GM19467 (cell line): ENCODE measurements around the gene TKT.

Experiments
- ATAC-seq: cut with Tn5 transposase; IDR thresholded peaks from one replicate; pipeline ENCODE4 v1.9.1; 2021; ENCODE audit warnings: mild to moderate bottlenecking, moderate library complexity; ENCODE audit not compliant: unreplicated experiment

Gene TKT

DNA sequence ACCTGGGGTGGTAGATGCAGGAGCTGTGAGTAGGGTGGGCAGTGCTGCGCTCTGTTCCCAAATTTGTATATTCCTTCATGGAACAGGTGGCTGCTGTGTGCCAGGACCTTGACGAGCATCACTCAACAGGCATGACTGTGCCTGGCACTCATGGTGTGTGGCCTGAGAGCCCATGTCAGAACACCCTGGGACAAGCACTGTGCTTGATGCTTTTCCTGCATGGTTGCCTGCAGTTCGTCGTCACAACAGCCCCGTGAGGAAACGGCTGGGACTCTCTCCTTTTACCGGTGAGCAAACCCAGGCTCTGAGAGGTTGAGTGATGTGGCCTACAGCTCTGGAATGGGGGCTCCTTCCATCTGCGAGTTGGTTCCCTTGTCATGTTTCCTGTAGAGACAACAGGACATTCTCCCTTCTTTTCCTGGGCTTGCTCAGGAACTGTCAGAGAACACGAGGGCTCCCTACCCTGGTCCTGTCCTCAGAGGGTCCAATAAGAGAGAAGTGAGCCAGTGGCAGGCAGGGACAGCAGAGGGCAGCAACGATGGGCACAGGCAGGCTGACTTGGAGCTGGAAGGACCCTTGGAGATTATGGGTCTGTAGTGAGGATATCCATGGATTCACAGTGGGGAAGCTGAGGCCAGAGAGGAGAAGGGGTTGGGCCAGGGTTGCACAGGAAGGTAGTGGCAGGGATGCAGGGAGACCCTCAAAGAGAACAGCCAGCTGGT lies 57.4 kb downstream of the TKT start:
- no peak for ATAC-seq

DNA sequence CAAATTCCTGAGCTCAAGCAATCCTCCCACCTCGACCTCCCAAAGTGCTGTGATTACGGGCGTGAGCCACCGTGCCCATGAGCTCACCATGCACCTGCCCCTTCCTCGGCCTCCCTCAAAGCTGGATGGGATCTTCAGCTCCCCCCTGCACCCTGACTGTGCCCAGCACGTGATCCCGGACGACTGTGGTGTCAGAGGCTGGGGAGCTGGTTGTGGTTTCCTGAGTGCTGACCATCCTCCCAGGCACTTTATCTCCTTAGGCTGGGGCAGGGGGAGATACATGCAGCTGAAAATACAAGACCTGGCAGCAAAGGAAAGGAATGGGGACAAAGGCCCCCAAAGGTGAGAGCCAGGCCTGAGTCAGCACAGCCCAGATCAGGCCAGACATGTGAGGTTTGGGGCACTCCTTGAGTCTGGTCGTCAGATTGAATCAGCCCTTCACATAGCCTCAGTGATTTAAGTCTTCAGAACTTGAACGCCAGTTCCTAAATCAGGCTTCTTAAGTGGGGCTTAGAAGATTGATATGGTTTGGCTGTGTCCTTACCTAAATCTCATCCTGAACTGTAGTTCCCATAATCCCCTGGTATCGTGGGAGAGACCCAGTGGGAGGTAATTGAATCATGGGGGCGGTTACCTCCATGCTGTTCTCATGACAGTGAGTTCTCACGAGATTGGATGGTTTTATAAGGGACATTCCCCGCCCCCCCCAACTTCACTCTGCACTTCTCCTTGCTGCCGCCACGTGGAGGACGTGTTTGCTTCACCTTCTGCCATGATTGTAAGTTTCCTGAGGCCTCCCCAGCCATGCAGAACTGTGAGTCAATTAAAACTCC lies 59.0 kb downstream of the TKT start:
- ATAC-seq: no peak

DNA sequence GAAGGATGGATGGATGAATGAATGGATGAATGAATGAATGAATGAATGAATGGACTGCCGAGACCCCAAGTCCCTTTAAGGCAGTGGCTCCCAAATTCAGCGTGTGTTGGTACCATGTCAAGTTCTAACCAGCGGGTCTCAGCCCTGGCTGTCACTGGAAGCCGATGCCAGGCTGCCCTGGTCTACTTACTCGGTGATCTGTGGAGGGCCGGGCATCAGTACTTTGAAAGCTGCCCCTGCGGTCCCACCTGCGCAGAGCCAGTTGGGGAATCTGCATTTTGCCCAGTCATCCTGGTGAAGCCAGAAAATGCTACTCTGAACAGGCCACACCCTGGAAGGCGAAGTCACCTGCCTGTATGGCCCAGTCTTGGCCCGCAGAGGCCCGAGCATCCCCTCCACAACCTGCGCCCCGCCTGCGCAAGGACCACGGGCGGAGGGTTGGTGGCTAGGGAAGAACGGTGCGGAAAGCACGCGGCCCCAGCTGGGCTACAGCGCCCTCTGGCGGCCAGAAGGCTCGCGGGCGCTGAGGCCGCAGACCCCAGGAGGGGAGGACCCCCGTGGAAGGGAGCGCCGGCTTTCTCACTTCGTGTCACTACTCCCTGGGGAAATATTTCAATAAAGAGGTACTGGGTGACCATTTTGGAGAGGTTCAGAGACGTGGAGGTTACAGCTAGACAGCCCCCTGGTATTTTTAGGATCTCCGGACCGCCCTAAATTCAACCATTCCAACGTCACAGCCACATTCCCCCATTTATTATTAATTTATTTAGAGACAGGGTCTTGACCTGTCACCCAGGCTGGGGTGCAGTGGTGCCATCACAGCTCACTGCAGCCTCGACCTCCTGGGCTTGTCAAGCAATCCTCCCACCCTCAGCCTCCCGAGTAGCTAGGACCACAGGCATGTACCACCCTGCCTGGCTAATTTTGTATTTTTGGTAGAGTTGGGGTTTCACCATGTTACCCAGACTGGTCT lies 59.9 kb downstream of the TKT start:
- ATAC-seq: no peak

DNA sequence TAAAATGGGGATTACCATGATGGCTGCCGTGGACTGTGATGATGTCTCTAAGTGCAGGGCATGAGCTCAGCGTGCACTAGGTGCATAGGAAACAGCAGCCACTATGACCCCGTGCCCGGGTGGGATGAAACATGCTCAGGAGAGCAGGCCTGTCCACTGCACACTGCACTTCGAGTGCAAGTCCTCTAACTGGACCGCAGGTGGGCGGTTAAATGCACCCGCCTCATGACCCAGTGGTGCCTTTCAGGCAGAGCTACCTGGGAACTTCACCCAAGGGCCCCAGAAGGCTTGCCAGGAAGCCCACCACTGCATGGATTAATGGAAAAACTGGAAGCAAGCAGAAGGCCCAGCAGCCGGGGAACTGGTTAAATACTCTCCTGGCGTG lies 60.8 kb downstream of the TKT start:
- no peak for ATAC-seq

DNA sequence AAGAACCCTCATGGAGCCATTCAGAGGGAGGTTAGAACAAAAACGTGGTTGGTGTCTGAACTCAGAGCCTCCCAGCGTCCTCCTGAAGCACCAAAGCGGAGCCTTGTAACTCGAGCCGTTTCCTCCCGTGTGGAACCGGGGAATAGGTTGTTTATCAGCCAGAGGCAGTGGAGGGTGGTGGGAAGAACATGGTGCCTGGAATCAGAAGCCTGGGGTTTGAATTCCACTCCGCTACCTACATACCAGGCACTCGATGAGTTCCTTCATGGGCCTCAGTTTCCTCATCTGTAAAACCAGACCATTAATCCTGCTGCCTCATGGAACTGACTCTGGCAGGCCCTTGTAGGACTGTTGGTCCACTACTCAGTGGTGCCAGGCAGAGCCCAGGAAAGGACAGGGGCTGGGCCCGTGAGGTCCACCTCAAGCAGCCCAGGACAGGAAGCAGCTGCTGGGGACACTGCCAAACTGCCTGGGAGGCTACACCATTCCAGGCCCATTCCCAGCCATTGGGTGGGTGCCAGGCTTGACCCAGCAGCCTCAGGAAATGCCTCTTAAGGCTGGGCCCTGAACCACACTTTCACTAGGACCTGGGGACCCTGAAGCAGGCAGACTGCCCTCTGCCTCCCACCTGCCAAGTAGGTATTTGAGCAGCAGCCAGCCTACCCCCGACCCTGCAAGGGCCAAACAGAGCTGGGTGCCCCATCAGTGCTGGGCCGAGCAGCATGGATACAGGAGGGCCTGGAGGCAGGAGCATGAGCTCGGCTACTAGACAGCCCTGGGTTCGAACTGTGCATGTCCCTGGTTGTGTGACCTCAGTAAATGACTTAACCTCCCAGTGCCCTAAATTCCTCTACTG lies 61.4 kb downstream of the TKT start:
- no peak for ATAC-seq

DNA sequence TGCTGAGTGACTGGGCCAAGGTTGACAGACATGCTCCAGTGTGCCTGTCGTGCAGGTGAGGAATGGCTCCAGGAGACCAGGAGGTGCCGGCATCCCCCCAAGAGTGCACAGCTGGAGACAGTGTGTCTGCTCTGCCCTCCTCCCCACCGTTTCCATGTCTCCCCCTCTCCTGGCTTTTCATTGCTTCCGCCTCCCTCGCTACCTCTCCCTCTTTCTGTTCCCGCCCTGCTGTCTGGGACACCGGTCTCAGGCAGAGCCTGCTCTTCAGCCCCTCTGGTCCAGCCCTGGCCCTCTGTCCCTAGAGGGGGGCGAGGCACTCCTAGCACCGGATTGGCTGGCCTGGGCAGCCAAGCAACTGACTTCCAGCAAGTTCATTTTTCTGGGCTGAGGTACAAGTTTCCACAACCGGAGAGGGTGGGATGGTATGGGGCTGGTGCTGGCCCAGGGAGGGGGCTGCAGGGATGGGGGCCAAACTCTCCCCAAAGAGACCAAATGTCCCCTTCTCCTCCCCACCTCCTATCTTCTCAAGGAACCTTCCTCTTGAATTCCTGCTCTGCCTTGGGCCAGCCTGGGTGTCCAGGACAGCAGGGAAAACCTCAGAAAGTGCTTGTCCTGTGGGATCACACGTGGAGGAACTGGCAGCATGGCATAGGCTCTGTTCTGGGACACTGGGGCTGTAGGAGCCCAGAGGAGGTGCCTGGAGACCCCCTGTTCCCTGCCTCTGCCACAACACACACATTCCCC lies 62.2 kb downstream of the TKT start:
- no peak for ATAC-seq

DNA sequence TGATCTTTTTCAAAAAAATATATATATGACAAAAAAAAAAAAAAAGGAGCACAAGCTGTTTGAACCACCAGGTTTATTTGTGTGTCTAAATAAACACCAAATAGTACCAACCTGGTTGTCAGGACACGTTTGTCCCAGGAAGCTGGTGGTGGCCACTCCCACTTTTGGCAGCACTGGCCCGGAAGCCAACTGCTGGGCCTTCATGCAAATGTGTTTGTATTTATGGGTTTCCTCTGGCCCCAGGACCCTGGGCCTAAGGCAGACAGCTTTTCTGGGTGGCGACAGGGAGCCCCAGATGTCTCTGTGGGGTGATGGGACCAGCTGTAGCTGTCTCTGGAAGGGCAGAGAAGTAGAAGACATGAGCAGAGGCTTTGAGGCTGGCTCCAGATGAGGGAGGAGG lies 63.2 kb downstream of the TKT start:
- ATAC-seq: peak; percentile 37

DNA sequence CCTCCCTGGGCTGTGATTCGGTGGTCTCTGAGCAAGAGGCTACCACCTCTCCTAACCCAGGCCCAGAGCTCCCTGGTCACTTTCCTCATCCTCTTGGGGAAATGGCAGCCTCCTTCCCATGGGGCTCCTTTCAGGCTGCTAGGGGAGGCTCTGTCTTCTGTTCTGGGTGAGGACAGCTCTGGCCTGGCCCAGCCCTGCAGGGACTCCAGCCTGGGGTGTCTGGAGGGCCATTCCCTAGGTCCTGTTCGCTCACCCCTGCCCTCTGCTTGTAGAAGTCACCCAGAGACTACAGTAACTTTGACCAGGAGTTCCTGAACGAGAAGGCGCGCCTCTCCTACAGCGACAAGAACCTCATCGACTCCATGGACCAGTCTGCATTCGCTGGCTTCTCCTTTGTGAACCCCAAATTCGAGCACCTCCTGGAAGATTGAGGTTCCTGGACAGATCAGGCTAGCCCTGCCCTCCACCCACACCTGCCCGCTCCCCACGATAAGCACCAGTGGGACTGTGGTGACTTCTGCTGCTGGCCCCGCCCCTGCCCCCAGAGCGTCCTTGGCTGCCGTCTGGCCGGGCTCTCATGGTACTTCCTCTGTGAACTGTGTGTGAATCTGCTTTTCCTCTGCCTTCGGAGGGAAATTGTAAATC lies 63.9 kb downstream of the TKT start:
- no peak for ATAC-seq

DNA sequence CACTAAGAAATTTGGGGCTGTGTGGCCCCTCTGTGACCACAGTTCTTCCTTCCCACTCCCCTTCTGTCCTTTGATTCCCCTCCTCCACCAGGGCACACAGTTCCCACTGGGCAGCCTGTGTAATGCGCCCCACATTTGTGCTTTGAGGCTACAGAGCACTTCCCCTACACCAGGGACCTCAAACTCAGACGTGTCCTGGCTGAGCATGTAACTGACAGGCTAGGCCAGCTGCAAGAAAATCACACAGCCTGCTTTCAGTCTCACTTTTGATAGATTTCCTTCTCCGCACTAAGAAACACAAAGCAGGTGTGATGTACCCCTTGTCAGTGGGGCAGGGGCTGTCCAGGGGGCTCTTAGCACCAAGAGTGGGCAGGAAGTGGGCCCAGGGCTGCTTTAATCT lies 65.2 kb downstream of the TKT start:
- ATAC-seq: no peak

DNA sequence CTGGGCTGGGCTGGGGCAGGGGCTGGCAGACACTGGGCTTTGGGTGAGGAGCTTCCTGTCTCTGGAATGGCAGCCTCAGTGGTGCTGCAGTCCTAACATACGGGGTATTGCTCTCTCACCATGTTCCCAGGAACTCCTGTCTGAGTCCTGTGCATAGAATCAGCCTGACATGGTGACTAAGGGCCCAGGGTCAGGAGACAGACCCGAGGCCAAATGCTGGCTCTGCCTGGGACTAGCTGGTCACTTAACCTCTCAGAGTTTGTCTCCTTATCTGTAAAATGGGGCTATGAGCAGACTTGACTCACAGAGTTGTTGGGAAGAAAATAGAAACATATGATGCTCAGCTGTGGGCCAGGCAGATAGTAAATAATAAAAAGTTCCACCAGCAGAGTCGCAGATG lies 66.5 kb downstream of the TKT start:
- ATAC-seq: no peak

DNA sequence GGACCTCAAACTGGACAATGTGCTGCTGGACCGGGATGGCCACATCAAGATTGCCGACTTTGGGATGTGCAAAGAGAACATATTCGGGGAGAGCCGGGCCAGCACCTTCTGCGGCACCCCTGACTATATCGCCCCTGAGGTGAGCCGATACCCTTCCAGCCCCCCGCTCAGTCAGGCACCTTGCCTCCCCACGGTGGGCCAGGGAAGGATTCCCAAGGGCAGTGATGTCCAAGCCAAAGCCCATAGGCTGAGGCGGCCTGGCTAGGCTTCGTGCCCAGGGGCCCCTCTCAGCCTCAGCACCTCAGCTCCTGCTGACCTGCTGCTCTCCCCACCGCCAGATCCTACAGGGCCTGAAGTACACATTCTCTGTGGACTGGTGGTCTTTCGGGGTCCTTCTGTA lies 67.1 kb downstream of the TKT start:
- no peak for ATAC-seq

DNA sequence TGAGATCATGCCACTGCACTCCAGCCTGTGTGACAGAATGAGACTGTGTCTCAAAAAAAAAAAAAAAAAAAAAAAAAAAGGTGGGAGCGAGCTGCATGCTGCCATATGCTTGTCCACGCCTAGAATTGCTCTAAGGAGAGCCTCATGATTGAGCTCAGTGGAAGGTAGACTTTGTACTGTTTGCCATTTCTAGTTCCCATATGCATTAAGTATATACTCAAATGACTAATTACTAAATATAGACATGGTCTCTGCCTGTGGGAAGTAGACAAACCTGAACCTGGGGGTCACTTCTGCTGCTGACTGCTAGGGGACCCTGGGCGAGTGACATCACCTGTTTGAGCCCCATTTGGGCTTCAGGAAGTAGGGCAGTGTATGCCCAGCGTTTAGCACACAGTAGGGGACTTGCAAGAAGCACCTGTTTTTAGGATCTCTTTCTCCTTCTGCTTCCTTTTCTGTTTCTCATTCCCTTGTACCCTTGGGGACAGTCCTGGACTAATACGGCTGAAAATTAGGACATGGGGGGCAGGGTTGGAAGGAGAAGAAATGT lies 67.6 kb downstream of the TKT start:
- ATAC-seq: no peak

DNA sequence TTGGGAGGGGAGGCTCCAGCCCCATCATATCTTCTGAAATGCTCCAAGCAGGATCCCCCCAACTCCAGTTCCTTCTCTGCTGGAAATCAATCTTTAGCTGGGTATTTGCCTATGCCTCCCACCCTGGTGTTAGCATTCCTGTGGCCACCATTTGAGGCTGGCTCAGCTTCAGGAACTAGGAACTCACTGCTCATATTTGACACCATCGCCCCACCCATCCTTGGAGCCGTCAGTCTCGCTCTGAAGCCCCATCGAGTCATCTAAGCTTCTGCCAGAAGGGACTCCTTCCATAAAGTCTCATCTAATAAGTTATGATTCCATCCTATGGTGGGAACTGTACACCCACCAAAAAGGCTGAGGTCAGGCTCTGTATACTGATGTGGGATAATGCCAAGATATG lies 68.4 kb downstream of the TKT start:
- ATAC-seq: no peak

DNA sequence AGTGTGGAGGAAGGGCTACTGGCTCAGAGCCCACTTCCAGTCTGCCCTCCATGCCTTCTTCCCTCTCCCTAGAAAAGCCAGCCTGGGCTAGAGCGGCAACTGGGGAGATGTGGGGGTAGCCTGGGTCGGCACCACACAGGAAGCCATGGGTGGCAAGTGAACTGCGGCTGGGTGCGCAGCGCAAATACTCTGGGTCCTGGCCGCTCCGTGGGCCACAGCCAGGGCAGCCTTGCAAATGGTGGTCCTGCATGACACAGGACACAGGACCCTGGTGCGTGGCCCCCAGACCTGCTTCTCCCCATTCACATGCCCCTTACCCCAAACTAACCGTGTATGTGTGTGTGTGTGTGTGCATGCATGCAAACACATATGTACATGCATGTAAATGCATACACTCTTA lies 69.1 kb downstream of the TKT start:
- no peak for ATAC-seq

DNA sequence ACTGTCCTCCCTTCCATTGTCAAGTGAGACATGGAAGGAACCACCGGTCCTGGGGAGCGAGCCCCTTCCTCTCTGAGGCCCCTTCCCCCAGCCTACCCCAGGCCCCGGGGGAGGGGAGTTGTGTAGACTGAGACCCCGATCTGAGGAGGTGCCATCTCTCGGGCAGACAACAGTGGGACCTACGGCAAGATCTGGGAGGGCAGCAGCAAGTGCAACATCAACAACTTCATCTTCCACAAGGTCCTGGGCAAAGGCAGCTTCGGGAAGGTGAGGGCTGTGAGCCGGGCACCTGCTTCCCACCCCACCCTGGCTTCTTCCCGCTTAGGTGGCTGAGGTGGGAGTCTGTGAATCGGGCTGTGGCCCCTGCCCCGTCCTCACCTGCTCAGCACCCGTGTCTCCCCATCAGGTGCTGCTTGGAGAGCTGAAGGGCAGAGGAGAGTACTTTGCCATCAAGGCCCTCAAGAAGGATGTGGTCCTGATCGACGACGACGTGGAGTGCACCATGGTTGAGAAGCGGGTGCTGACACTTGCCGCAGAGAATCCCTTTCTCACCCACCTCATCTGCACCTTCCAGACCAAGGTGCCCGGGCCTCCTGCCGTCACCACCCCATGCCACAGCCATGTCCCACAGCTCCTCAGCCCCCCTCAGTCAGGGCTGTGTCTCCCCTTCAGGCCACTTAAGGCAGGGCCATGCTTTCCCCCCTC lies 69.9 kb downstream of the TKT start:
- ATAC-seq: no peak

DNA sequence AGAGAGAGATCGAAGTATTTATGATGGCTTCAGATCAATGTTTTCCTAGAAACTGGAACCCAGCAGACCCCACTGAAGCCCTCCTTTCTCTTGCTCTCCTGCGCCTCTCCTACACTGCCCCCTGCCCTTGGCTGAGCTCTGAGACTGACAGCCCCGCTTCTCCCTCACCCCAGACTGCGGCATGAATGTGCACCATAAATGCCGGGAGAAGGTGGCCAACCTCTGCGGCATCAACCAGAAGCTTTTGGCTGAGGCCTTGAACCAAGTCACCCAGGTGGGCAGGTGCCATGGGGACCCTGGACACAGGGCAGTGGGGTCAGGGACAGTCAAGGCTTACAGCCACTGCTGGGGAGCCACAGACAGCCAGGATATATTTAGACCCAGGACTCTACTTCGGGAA lies 71.1 kb downstream of the TKT start:
- no peak for ATAC-seq

DNA sequence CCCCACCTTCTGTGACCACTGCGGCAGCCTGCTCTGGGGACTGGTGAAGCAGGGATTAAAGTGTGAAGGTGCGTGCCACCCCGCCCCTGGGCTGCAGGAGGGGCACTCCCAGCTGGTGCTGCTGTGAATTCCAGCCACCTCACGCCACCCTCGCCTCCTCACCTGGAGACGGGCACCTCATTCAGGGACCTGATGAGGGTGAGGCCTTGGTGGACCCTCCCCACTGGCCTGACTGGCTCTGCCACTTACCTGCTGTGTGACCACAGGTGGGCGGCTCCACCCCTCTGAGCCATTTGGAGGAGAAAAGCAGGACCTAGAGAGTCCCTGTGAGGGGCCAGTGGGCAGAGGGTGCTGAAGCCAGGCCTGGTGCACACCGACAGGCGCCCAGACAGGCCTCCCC lies 72.3 kb downstream of the TKT start:
- no peak for ATAC-seq

DNA sequence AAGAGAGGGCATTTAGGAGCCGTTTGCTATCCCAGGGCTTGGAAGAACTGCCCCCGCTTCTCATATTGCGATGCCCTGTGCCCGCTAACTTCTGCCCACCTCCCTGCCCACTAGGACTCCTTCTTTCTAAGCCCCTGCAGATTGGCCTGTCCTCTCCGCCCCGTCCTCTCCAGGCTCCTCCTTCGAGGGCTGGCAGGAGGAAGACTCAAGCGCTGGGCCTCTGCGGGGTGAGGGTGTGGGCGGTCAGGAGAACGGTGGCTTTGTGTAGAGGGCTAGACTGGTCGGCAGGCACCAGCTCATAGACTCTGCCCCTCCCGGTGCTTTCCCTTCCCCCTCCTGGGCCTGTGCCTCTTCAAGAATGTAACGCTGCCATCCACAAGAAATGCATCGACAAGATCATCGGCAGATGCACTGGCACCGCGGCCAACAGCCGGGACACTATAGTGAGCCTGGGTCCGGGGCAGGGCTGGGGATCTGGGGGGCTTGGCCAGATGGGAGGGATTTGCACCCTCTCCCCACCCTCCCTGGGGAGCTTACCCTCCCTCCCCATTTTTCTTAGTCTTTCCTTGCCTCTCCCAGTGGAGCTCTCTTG lies 73.0 kb downstream of the TKT start:
- no peak for ATAC-seq
